A549 treated with GW870086 at 1 μM for 4 hours (cell line): Measurements from ENCODE around the gene DUSP1. TPM values are rescaled to one million over a fixed set of nuclear protein-coding genes. Genes with fewer than 3 reads are reported as not detected.

Source experiments
- total RNA-seq: library from RNA; stranded (reverse); fragments of 200-300 nt; extraction: Qiagen RNA extraction; gene quantifications from 5 replicates; pipeline ENCODE4 v1.2.3, GENCODE V29; 2022; ENCODE audit warnings: low read depth

Gene DUSP1, protein sequence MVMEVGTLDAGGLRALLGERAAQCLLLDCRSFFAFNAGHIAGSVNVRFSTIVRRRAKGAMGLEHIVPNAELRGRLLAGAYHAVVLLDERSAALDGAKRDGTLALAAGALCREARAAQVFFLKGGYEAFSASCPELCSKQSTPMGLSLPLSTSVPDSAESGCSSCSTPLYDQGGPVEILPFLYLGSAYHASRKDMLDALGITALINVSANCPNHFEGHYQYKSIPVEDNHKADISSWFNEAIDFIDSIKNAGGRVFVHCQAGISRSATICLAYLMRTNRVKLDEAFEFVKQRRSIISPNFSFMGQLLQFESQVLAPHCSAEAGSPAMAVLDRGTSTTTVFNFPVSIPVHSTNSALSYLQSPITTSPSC
- 409 to 531 TPM (median 500 TPM) in 5 replicates for total RNA-seq

GRCh38 chr5:172770675-172771438, at the start of gene DUSP1:
Gene DUSP1, minus strand, starts transcription at chr5:172771195. Its CDS starts 243 bp downstream, at chr5:172770952.

Other genes starting within 250 kb of the DUSP1 start
- 2.3 to 4.7 TPM (median 4.1 TPM) in 5 replicates for gene NEURL1B, start 129.9 kb downstream of the DUSP1 start, total RNA-seq
- 266 to 331 TPM (median 307 TPM) in 5 replicates for gene ERGIC1, start 63.1 kb upstream of the DUSP1 start, total RNA-seq
- 119 to 137 TPM (median 127 TPM) in 5 replicates for gene RPL26L1, start 188.2 kb upstream of the DUSP1 start, total RNA-seq
- gene ATP6V0E1, start 212.6 kb upstream of the DUSP1 start, total RNA-seq: 253 to 443 TPM (median 360 TPM) in 5 replicates